Upper lobe of left lung (tissue), 6 donors: Measurements from ENCODE around the gene KIAA1549. TPM values are rescaled to one million over a fixed set of nuclear protein-coding genes. Genes with fewer than 3 reads are reported as not detected.
A peak's percentile ranks its signal among the peaks of the same experiment; 100 is the strongest.

Experiments used
- ATAC-seq, 2 donors: fragments of 200-7000 bp; cut with Tn5 transposase; one replicate each; pipeline ENCODE4 v1.9.1; 2022; ENCODE audit warnings: mild to moderate bottlenecking in 2 of 2, moderate library complexity in 2 of 2; ENCODE audit not compliant: low FRiP score in 2 of 2
- DNase-seq, 2 donors: peaks; one replicate each; pipeline ENCODE4 v3.0.0-alpha.2; 2019 to 2020
- H3K27ac ChIP-seq, 4 donors: fragments of 200-600 bp; sonication (generic); one replicate each; pipeline ENCODE4 v1.5.1; 2016 to 2019
- H3K27me3 ChIP-seq, 4 donors: fragments of 200-600 bp; sonication (generic); one replicate each; pipeline ENCODE4 v1.5.1; 2017 to 2019
- H3K36me3 ChIP-seq, 4 donors: fragments of 200-600 bp; sonication (generic); one replicate each; pipeline ENCODE4 v1.5.1; 2016 to 2019
- H3K4me1 ChIP-seq, 4 donors: fragments of 200-600 bp; sonication (generic); one replicate each; pipeline ENCODE4 v1.5.1; 2018 to 2019
- H3K4me3 ChIP-seq, 4 donors: fragments of 200-600 bp; sonication (generic); one replicate each; pipeline ENCODE4 v1.5.1; 2017 to 2019; ENCODE audit warnings: mild to moderate bottlenecking in 2 of 4, moderate library complexity in 1 of 4
- H3K9me3 ChIP-seq, 4 donors: fragments of 200-600 bp; sonication (generic); one replicate each; pipeline ENCODE4 v1.5.1; 2018 to 2019
- CTCF ChIP-seq, 6 experiments: fragments of 450-650 bp in 4 of 6; fragments of 200-600 bp in 2 of 6; sonication (generic) in 2 of 6; IDR thresholded peaks; one replicate each; pipeline ENCODE4 v1.5.1; 2016 to 2019; ENCODE audit warnings: antibody characterized with exemption in 6 of 6
- EP300 ChIP-seq, 4 donors: sonication (generic); formaldehyde crosslinking; IDR thresholded peaks; one replicate each; pipeline ENCODE4 v1.5.1; 2017; ENCODE audit warnings: antibody characterized with exemption in 4 of 4, control low read depth in 2 of 4
- POLR2A ChIP-seq, 4 donors: fragments of 450-650 bp; IDR thresholded peaks; one replicate each; pipeline ENCODE4 v1.5.1; 2016 to 2017; ENCODE audit warnings: antibody characterized with exemption in 4 of 4, mild to moderate bottlenecking in 2 of 4
- POLR2AphosphoS5 ChIP-seq, 2 donors: sonication (generic); formaldehyde crosslinking; IDR thresholded peaks; one replicate each; pipeline ENCODE4 v1.5.1; 2017; ENCODE audit warnings: antibody characterized with exemption in 2 of 2
- WGBS, 2 donors: methylation state at CpG; one replicate each; pipeline ENCODE4 v1.1.5; 2017 to 2018; 5-methylcytosine and 5-hydroxymethylcytosine counted together
- total RNA-seq, 6 donors: library from RNA; depleted of rRNA in 4 of 6; stranded (reverse); fragments of >200 nt in 4 of 6; gene quantifications; one replicate each; pipeline versions ENCODE4 v1.1.0 to v1.2.1, GENCODE V29; 2016 to 2021
- donor health status: DM: no; HTN: no; CAD: no; lungs with moderate emphysema.
- donor health status: DM: no; HTN: yes; CAD: no; lungs with severe emphysema.

KIAA1549 gene
- total RNA-seq, 6 donors from 2014 or later, result 4.1 to 10.2 (median 5.3) TPM

GRCh38 chr7:138881579-138882188 lies 99.5 kb downstream of the KIAA1549 start:
- H3K4me3 ChIP-seq, result no peak overlapping the region
- no peak for TF ChIP-seq EP300 (IDR thresholded peaks at IDR 0.05)
- TF ChIP-seq POLR2A (IDR thresholded peaks at IDR 0.05), result no peak
- no peak for TF ChIP-seq POLR2AphosphoS5 (IDR thresholded peaks at IDR 0.05)
- no peak for TF ChIP-seq CTCF (IDR thresholded peaks at IDR 0.05)
- H3K27me3 ChIP-seq, result no peaks in the 10 kb centered on the region
- no peaks in the 10 kb centered on the region for H3K9me3 ChIP-seq
- no peak for DNase-seq
- ATAC-seq, result no peak
- H3K27ac ChIP-seq, result no peak overlapping the region
- peaks cover 0 to 18% (median 2%) of the 10 kb centered on the region in 4 donors for H3K36me3 ChIP-seq
- WGBS, 2 donors, result 66 to 67% methylated on average over 6 of the region's 6 CpGs
- H3K4me1 ChIP-seq, result peaks cover 0 to 5% (median under 1%) of the 10 kb centered on the region in 4 donors

GRCh38 chr7:138880881-138881578 lies 100.2 kb downstream of the KIAA1549 start:
- WGBS, 2 donors, result 77 to 93% methylated on average over 12 to 13 of the region's 13 CpGs
- DNase-seq (no peak), ATAC-seq (peak in 1 of 2 donors; percentile 77)
- TF ChIP-seq POLR2AphosphoS5 (IDR thresholded peaks at IDR 0.05) (no peak), EP300 (IDR thresholded peaks at IDR 0.05) (no peak), POLR2A (IDR thresholded peaks at IDR 0.05) (no peak), CTCF (IDR thresholded peaks at IDR 0.05) (no peak)
- no peaks in the 10 kb centered on the region for H3K27me3 ChIP-seq
- H3K27ac ChIP-seq, result no peak overlapping the region
- H3K36me3 ChIP-seq, result peaks cover 0 to 22% (median 2%) of the 10 kb centered on the region in 4 donors
- H3K9me3 ChIP-seq, result no peaks in the 10 kb centered on the region
- no peak overlapping the region for H3K4me3 ChIP-seq
- H3K4me1 ChIP-seq, result no peaks in the 10 kb centered on the region

GRCh38 chr7:138879356-138879755 lies 101.8 kb downstream of the KIAA1549 start:
- DNase-seq (peak in 1 of 2 donors; percentile 49), ATAC-seq (no peak)
- TF ChIP-seq CTCF (IDR thresholded peaks at IDR 0.05), result no peak
- no peak for TF ChIP-seq EP300 (IDR thresholded peaks at IDR 0.05)
- no peak for TF ChIP-seq POLR2AphosphoS5 (IDR thresholded peaks at IDR 0.05)
- no peaks in the 10 kb centered on the region for H3K27me3 ChIP-seq
- peaks cover 0 to 22% (median 2%) of the 10 kb centered on the region in 4 donors for H3K36me3 ChIP-seq
- H3K9me3 ChIP-seq, result no peaks in the 10 kb centered on the region
- no peaks in the 10 kb centered on the region for H3K4me1 ChIP-seq
- no peak overlapping the region for H3K27ac ChIP-seq
- WGBS, 2 donors, result 90 to 92% methylated on average over 10 of the region's 10 CpGs
- H3K4me3 ChIP-seq, result no peak overlapping the region

- H3K27me3 ChIP-seq, result no peaks in the 10 kb centered on the region
- no peak overlapping the region for H3K27ac ChIP-seq
- no peak overlapping the region for H3K4me3 ChIP-seq
- no peaks in the 10 kb centered on the region for H3K4me1 ChIP-seq
- ATAC-seq (no peak), DNase-seq (no peak)
- TF ChIP-seq EP300 (IDR thresholded peaks at IDR 0.05) (no peak), POLR2A (IDR thresholded peaks at IDR 0.05) (no peak), CTCF (IDR thresholded peaks at IDR 0.05) (no peak), POLR2AphosphoS5 (IDR thresholded peaks at IDR 0.05) (no peak)
- H3K36me3 ChIP-seq, result peaks cover 0 to 22% (median 2%) of the 10 kb centered on the region in 4 donors
- H3K9me3 ChIP-seq, result no peaks in the 10 kb centered on the region
These were observed 102.3 kb downstream of the KIAA1549 start for GRCh38 chr7:138878856-138879255.
